K562 (cell line): Measurements from ENCODE around the gene CTPS2. TPM values are rescaled to one million over a fixed set of nuclear protein-coding genes. Genes with fewer than 3 reads are reported as not detected.

ENCODE experiments used
- EWSR1 ChIP-seq: fragments of 450-650 bp; IDR thresholded peaks from 2 replicates; pipeline ENCODE4 v1.6.1; 2018; ENCODE audit warnings: borderline replicate concordance, mild to moderate bottlenecking, low read depth, moderate library complexity; ENCODE audit not compliant: partially characterized antibody
- HLTF ChIP-seq: fragments of 450-650 bp; IDR thresholded peaks from 2 replicates; pipeline ENCODE4 v1.6.1; 2016
- POLR2G ChIP-seq: fragments of 200-400 bp; formaldehyde crosslinking; IDR thresholded peaks from 2 replicates; pipeline ENCODE4 v1.6.1; 2017; ENCODE audit warnings: low read depth, mild to moderate bottlenecking, antibody characterized with exemption, low read length, moderate library complexity
- RBM39 ChIP-seq: fragments of 200-400 bp; formaldehyde crosslinking; optimal IDR thresholded peaks from 2 replicates; pipeline ENCODE3; 2018; ENCODE audit warnings: low read depth, low read length
- SRF ChIP-seq, 2 experiments: fragments of 250-450, 450-650 bp in 1 of 2; sonication (Bioruptor Pico) in 1 of 2; sonication (generic) in 1 of 2; formaldehyde crosslinking; IDR thresholded peaks; 2 replicates each; pipeline versions ENCODE4 v1.5.0 to v1.5.1; 2020 to 2022; ENCODE audit warnings: mild to moderate bottlenecking in 1 of 2, missing genetic modification reagents in 1 of 2
- TAF9B ChIP-seq: fragments of 450-650 bp; IDR thresholded peaks from 2 replicates; pipeline ENCODE4 v1.6.1; 2018; ENCODE audit warnings: mild to moderate bottlenecking; ENCODE audit not compliant: partially characterized antibody
- ZNF212 ChIP-seq: fragments of 450-650 bp; formaldehyde crosslinking; IDR thresholded peaks from 2 replicates; pipeline ENCODE4 v1.4.0; 2020; ENCODE audit warnings: mild to moderate bottlenecking
- ZNF57 ChIP-seq: fragments of 450-650 bp; formaldehyde crosslinking; IDR thresholded peaks from 2 replicates; pipeline ENCODE4 v1.4.0; 2020; ENCODE audit warnings: mild to moderate bottlenecking, moderate library complexity
- polyA plus RNA-seq, 8 experiments: library from polyadenylated mRNA; depleted of rRNA in 4 of 8; stranded (reverse) in 5 of 8; unstranded in 3 of 8; fragments of >200 nt; fragmentation: Nextera tagmentation in 2 of 8; fragmentation: Illumina TruSeq in 1 of 8; extraction: Ambion mirVana in 2 of 8; extraction: Trizol in 1 of 8; gene quantifications; 2 replicates each; pipeline versions ENCODE4 v1.2.1 to v1.2.3, GENCODE V29; 2011 to 2014; ENCODE audit warnings: inconsistent platforms in 1 of 8, missing spikeins in 1 of 8
- total RNA-seq, 7 experiments: library from RNA; depleted of rRNA in 6 of 7; stranded (reverse); fragments of >200 nt in 6 of 7; fragmentation: Illumina TruSeq in 2 of 7; extraction: Trizol in 2 of 7; gene quantifications; 2 replicates each; pipeline versions ENCODE4 v1.2.1 to v1.2.3, GENCODE V29; 2011 to 2021; ENCODE audit warnings: low replicate concordance in 1 of 7
- TF ChIP-seq, protein P1 (sequence below): fragments of 450-650 bp; IDR thresholded peaks from 2 replicates; pipeline ENCODE4 v1.7.0; 2016; ENCODE audit warnings: borderline replicate concordance
- TF ChIP-seq, protein P2 (sequence below): sonication (generic); formaldehyde crosslinking; IDR thresholded peaks from 2 replicates; pipeline ENCODE4 v1.8.0; 2022; ENCODE audit warnings: mild to moderate bottlenecking, missing genetic modification reagents

CTPS2 gene
- total and polyA plus RNA-seq, 9 of the 15 experiments (the other 6 are each of a cell fraction or from before 2014, with no cell fraction given), result 5.4 to 19.5 (median 14.1) TPM

DNA sequence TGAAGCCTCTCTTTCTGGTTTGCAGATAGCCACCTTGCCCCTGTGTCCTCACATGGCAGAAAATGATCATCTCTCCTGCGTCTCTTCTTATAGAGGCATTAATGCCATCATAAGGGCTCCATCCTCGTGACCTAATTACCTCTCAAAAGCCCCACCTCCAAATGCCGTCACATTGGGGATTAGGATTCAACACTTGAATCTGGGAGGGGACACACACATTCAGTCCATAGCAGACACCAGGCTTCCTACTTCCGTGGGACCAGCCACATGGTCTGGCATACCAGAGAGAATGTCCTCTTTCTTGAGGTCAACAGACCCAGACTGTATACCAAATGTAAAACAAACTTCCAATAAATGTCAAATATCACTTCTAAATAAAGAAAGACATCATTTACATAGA, 144.8 kb downstream of the CTPS2 start (continued):
- TF ChIP-seq, protein P1, sequence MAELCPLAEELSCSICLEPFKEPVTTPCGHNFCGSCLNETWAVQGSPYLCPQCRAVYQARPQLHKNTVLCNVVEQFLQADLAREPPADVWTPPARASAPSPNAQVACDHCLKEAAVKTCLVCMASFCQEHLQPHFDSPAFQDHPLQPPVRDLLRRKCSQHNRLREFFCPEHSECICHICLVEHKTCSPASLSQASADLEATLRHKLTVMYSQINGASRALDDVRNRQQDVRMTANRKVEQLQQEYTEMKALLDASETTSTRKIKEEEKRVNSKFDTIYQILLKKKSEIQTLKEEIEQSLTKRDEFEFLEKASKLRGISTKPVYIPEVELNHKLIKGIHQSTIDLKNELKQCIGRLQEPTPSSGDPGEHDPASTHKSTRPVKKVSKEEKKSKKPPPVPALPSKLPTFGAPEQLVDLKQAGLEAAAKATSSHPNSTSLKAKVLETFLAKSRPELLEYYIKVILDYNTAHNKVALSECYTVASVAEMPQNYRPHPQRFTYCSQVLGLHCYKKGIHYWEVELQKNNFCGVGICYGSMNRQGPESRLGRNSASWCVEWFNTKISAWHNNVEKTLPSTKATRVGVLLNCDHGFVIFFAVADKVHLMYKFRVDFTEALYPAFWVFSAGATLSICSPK, result no peak
- TF ChIP-seq POLR2G, result no peak
- TF ChIP-seq SRF (CRISPR knock-in tag; IDR thresholded peaks at IDR 0.05), result no peak
- no peak for TF ChIP-seq ZNF212 (CRISPR knock-in tag)
- TF ChIP-seq TAF9B, result no peak
- TF ChIP-seq RBM39, result no peak
- no peak for TF ChIP-seq EWSR1
- TF ChIP-seq, protein P2, sequence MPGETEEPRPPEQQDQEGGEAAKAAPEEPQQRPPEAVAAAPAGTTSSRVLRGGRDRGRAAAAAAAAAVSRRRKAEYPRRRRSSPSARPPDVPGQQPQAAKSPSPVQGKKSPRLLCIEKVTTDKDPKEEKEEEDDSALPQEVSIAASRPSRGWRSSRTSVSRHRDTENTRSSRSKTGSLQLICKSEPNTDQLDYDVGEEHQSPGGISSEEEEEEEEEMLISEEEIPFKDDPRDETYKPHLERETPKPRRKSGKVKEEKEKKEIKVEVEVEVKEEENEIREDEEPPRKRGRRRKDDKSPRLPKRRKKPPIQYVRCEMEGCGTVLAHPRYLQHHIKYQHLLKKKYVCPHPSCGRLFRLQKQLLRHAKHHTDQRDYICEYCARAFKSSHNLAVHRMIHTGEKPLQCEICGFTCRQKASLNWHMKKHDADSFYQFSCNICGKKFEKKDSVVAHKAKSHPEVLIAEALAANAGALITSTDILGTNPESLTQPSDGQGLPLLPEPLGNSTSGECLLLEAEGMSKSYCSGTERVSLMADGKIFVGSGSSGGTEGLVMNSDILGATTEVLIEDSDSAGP, result no peak
- no peak for TF ChIP-seq HLTF
- no peak for TF ChIP-seq ZNF57 (CRISPR knock-in tag)
